NCI-H1417 (cell line): ENCODE results near the gene NPTX1.

Experiments used
- DNase-seq, 3 experiments: peaks; one replicate each; lab custom pipeline; 2025; lab: John Stamatoyannopoulos, UW

Gene NPTX1

DNA sequence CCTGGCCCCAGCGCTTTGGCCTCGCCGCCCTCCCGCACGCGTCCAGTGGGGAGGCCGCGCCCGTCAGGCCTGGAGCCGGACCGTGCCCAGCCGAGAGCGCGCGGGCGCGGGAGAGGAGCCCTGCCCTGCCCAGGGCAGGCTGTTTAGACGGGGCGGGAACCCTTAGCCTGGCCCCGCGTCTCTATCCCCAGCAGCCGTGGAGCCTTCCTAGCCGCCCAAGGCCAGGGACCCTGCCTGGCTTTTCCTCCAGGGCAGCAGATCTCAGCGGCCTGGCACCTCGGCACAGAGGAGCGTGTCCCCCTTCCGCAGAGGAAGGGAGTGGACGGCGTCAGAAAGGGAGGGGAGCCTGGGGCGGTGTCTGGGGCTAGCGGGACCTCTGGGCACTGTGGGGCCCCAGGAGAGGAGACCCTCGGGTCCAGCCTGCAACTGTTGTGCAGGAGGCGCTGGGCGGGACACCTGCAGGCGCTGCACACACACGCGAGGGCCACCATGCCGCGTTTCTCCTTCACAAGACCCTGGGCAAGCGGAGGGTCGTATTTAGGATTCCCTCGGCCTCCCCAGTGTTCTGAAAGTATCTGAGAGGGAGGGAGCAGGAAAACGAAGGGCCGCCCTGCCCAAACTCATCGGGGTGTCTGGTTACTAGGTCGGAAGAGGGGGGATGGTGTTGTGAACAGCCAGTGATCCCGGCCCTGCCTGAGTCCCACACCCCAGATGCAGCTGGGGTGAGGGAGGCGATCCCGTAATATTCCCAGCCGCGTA lies 2.3 kb upstream of the NPTX1 start:
- no peak for DNase-seq

DNA sequence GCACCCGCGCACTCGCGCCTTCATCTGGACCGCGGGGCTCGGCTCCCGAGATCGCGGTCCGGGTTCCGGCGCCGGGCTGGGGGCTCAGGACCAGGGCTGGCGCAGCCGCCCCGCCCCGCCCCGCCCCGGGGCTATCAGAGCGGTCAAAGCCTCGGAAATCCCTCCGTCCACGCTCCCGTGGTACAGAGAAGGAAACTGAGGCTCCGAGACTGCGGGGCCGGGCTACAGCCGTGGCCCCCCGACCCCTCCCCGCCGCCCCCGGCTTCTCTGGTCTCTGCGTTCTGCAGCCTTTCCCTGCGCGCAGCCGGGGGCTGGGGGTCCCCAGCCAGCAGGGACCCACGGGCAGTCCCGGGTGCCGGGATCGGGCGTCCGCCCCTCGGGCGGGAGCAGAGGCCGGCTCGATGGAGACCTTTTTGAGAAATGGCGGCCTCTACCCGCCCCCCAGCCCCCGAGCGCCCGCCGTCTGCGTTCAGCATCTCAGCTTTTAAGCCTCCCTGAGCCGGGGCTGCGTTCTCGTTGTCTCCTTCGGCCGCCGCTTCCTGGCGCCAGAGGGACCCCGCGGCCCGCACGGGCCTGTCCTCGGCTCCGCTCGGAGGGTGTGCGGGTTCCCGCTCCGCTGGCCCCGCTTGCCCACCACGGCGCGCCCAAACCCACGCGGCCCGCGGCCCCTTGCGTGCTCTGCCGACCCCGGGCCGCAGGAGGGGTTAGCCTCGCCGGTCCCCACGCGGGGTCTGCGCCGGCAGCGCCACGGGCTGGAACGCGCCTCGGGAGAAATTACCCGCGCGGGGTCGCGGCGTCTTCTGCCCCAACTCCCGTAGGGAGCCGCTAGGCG lies 1.5 kb upstream of the NPTX1 start:
- DNase-seq: peak; percentile 30 to 69 (median 64)

DNA sequence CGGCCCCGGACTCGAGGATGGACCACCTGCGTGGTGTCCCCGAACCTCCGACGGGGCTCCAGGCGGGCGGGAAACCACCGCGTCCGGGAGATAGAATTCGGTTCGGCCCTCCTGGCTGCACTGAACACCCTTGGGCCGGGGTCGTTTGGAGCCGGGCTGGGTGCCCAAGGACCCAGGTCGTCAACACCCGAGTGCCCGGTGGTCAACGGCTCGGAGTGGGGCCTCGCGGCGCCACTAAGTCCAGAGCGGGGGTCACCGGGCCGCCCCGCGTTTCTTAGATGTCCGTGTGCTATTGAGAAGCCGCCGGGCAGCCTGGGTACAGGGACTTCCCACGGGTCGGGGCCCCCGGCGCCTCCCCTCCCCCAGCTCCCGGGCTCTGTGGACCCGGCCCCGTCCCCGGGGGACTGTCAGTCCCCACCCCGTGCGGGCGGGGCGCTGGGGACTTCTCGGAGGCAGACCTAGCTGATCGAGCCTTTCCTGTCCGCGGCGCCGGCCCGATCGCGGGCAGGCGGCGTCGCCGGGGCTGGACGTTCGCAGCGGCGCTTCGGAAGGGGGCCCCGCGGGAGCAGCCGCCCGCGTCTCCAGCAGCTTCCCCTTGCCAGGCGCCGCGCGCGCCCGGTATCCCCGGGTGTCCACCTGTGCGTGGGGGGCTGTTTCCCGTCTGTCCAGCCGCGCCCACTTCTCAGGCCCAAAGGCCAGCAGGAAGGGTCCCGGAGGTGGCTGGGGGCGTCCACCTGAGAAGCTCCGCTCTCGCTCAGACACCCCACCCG lies 655 bp upstream of the NPTX1 start:
- DNase-seq: peak; percentile 29 to 52 (median 51)

DNA sequence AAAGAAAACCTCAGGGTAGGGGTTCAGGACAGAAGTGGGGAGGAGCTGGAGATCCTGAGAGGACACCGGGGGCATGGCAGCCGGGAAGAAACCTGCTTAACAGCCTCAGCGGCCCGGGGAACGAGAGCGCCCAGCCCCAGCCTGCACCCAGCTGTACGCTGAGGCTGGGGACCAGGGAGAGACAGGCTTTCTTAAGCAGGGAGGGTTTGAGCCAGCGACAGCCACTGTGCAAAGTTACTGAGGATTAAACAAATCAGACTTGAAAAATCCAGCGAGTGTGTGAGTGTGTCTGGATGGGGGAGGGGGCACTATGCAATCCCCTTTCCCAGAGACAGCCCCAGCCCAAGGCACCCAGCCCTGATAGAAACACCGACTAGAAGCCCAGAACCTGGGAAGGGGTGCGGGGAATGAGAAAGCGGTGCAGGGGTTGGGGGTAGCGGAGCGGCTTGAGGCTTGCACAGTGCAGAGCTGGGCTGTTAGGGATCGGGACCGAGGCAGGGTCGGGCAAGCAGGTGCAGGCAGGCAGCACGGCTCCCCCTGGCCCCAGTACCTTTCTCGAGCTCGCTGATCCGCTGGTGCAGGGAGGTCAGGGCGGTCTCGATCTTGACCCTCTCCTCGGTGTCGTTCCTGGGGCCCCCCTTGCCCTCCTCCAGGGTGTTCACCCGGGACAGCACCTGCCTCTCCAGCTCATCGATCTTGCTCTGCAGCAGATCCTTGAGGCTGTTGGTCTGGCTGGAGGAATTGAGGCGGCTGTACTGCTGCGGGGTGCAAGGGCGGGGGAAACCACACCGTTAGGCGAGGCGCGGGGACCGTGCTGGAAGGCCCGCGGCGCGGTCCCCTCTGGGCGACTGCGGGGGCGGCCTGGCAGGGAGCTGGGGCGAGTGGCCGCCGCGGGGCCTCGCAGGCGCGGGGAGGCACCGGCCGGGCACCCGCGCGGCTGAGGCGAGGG lies 1.2 kb downstream of the NPTX1 start:
- peak in 2 of 3 experiments; percentile 38 to 59 for DNase-seq

DNA sequence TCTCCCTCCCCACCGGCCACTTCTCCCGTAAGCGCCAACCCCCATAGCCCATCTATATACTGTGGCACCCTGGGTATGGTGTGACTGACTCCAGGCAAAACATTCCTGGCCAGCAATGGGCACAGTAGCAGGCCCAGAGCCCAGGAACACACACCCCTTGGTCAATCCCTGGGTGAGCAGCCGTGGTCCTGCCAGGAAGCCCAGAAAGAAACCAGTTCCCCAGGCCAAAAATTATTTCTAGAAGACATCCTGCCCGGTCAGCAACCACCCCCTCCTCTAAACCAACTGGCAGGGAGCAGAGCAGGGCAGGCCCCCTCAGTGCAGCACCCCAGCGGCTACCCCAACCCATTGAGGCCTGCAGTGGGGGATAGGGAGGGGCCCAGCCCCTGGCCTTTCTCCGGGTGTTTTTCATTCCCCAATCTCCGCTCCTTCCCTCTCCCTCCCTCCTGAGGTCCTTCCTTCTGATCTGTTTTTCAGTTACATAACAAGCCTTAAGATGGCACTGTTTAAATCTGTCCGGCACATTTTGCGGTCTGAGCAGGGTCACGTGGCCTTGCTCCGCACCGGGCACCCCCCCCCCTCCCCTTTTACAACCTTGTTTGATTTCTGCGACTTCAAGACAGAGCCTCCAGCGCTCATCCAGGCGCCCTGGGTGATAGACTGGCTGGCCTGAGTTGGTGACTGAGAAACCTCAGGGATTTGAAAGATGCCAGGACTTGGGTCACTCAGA lies 2.0 kb downstream of the NPTX1 start:
- DNase-seq: peak; percentile 28 to 64 (median 59)

DNA sequence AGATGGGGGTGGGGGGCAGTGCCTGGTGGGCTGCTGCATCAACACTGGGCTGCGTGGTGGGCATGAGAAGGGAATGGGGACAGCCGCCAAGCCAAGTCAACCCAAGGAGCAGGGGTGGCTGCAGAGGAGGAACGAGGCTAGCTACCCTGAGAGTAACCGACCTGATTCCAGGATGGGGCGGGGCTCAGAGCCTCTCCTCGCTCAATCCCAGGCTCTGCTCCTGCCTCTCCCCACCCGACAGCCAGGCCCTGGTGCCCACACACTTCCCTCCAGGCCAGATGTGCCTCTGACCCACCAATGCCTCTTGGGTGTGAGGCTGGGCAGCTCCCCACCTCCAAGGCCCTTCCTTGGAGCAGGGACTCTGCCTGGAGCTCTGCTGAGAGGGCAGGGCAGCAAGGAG lies 2.7 kb downstream of the NPTX1 start:
- no peak for DNase-seq

DNA sequence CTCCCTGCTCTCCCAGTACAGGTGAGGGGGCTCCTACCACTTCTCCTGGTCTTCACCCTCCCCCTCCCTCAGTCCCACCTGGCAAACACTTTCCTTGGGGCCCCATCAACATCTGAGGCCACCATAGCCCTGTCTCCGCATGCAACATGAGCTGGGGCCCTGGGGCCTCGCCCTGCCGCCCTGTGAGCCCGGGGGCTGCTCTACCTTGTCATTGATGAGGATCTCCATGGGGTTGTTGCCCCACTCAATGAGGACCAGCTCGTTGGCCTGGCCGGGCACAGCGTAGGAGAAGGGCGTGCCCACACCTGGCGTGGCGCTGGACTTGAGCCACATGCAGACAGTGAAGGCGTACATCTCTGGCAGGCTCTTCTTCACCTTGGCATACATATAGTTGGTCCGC lies 3.4 kb downstream of the NPTX1 start:
- DNase-seq: no peak

DNA sequence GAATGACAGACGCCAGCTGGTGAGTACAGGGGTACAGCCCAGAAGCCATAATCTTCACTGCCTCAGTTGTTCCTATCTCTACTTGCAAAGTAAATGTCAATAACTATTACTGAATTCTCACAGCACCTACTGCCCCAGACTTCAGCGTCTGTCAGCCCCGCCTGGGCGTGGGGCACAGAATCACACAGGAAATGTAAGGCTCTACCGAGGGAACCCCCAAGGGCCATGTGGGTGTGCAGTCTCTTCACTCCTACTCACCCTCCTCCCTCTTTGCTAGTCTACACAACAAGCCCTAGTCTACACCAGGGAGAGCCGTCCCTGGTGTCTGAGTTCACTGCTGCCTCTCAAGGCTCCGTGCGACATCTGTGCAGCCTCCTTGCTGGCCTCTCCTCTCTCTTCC lies 4.5 kb downstream of the NPTX1 start:
- DNase-seq: no peak

DNA sequence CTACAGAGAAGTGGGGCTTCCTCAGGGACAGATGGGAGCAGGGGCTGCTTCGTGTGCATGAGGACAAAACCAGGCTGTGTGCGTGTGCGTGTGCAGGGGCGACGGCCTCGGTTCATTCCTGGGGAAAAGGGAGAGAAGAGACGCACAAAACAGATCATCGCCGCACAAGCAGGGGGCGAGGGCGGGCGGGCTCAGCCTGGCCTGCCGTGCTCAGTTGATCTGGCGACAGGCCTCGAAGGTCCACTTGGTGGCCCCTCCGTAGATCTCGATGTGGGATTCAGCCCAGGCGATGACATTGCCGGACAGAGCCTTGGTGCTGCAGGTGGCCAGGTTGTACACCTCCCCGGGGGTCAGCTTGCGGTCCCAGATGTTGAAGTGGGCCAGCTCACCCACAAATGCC lies 5.8 kb downstream of the NPTX1 start:
- no peak for DNase-seq

DNA sequence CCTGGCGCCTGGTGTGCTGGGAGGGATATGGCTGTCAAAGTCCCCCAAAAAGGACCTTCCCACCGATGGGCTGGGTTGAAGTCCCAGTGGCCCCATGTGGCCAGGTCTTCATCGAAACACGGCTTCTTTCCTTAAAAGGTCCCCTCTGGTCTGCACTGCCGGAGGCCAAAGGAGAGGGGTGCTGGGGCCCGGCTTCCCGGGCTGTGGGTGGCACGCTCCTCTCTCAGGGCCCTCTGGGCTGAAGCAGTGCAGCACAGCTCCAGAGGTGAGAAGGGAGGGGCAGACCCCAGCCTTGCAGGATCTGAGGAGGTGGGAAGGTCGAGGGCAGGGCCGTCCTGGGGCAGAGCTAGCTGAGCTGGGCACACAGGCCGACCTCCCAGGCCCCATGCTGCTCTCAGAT lies 6.7 kb downstream of the NPTX1 start:
- no peak for DNase-seq

DNA sequence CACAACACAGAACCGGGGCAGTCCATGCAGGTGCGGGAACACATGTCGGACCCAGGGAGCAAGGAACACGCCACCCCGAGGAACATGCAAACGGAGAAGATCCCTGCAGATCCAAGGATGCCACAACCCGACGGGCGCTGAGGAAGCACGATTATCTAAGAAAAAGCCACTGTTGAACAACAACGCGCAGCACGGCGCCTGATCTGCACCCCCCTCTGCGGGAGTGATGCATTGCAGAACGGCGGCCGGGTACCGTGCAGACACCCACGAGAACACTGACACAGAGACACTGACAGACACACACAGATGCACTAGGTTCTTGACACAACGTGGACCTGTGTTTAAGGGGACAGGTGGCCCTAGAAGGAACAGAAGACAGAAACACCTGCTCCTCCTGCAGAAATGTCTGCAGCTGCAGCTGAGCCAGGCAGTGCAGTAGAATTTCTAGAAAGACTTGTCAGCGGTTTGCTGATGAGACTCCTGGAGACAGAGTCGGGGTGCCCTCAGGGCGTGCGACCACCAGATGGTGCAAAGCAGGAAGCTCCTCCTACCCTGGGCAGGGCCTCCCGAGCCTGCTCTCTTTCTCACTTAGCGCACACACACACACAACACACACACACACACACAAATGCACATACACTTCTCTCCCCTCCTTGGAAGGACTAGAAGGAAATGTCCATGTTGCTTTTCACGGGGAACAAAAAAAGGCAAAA lies 7.5 kb downstream of the NPTX1 start:
- peak in 1 of 3 experiments; percentile 15 for DNase-seq

DNA sequence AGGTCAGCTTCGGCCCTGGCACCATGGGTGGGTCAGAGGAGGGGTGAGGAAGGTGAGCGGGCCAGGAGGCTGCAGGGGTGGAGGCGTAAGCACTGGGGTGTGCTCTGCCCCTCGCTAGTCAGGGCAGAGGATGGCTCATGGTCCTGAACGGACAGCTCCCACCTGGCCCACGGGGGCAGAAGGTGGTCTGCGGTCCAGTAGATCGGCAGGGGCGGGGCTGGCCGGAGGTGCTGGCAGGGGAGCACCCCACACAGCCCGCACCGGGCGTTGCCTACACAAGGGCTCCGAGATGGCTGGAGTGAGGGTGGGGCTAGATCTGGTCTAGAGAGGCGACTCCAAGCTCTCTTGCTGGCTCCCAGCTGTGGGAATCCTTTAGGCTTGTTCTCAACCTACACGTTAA lies 8.2 kb downstream of the NPTX1 start:
- DNase-seq: peak in 1 of 3 experiments; percentile 5

DNA sequence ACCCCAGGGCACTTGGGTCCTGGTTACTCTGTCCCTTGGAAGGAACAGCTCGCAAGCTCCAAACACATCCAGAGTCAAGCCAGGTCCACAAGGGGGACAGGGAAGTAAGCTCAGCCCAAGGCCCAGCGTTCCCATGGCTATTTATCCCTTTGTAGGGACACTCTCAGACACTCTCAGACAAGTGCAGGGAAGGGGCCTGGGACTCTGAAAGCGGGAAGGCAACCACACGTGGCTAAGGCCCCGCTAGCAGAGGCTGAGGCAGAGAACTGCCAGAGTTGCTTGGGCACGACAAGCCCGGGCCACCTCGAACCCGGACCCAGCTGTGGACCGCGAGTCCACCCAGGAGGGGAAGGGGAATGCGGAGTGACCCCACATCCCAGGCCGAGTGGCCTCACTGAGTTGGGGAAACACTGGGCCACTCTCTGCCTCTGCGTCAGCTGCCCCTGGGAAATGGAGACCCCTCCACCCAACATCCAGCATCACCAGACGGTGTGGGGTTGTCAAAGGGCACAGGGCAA lies 10.2 kb downstream of the NPTX1 start:
- DNase-seq: no peak

DNA sequence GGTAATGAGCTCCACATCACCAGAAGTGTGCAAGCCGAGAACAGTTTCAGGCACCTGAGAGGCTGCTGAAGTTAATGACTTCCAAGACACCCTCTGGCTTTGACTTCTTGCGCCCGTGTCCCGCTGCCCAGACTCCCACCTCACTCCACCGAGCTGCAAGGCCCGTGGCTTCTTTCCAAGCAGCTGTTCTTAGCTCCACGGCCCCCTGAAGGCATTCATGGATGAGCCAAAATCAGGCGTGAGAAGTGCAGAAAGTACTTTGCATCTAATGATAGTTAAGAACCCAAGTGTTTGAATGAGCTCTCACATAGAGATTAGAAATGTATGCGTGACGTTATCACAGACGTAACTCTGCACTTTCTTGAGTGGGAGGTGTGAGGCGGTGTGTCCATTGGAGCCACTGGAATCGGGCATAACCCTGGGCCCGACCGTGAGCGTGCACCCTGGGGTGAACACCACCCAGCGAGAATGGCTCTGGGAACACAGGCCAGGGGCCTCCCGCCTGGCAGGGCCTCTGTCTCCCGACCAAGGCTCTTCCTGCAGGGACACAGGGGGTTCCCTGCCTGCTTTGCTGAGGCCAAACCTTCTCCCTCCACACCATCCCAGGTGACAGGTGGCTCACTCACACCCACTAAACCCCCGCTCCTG lies 11.0 kb downstream of the NPTX1 start:
- DNase-seq: no peak

DNA sequence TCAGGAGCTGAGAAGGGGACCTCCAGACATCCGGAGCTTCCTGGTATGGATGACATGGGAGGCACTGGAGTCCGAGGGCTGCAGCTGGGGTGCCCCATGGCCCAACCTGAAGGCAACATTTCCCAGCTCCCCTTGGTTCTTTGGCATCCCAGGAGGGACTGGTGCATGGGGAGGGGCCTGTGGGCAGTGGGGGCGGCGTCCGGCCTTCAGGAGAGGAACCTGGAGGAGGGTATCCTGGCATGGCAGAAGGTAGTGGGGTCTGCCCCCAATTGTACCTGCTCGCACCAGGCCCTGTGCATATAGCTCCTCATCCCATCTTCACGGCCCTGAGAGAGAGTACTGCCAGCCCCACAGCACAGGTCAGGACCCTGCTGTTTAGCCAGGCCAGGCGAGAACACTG lies 11.9 kb downstream of the NPTX1 start:
- no peak for DNase-seq

DNA sequence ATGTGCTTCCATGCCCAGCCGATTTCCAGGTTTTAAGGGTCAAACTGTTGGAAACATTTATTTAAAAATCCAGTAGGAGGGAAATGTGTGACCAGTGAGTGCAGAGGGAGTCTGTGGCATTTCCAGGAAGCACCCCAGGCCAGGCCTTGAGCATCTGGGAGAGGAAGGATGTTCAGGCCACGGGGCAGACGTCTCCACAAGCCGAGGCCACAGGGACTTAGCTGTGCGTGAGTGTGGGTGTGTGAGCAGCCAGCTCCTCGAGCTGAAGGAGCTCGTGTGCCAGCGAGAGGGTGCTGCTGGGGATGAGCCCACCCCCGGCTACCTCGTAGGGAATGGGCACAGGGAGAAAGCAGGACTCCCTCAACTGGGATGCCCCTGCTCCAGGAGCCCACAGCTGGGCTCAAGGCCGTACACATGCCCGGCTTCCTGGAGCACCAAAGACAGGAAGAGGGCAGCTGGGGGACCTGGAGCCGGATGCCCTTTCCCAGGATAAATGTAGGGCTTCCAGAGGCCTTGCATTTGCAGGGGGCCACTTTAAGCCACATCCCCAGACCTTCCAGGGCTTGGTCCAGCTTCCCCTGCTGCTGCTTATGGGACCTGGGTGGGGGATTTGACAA lies 12.5 kb downstream of the NPTX1 start:
- DNase-seq: no peak

DNA sequence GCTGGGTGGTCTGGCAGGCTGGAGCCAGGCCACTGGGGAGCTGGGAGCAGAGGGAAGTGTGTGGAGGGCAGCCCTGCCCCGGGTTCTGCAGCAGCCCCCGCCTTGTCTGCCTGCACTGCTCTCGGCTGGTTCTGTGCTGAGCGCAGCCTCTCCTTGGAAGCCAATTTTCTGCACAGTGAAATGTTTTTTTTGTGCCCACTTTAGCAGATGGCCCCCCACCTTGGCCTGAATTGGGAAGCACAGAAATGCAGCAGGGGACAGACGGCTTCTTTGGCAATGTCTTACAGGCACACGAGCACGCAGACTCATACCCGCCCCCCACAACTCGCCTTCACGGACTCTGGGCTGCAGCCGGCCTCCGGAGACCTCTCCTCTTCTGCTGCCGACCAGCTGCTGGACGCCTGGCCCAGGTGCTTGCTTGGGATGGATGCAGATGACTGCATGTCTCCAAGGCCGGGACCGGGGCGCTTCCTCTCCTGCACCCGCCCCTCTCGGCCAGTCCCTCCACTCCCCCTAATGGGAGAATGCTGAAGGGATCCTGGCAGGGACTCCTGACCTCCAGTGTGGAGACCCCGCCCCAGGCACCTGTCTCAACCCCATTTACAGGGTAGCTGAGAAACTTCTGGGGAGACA lies 14.8 kb downstream of the NPTX1 start:
- no peak for DNase-seq

DNA sequence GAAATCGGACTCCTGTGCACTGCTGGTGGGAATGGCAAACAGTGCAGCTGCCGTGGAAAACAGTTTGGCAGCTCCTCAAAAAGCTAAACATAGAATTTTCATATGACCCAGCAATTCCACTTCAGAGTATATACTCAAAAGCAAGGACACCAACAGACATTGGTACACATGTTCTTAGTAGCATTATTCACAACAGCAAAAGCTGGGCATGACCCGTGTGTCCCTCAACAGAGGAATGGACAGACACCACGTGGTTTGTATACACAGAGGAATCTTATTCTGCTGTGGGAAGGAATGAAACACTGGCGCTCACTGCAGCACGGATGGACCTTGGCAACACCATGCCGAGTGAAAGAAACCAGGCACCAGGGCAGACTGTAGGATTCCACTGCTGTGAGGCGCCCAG lies 16.0 kb downstream of the NPTX1 start:
- DNase-seq: no peak
